ENCODE results near the gene NAA16.

DNA sequence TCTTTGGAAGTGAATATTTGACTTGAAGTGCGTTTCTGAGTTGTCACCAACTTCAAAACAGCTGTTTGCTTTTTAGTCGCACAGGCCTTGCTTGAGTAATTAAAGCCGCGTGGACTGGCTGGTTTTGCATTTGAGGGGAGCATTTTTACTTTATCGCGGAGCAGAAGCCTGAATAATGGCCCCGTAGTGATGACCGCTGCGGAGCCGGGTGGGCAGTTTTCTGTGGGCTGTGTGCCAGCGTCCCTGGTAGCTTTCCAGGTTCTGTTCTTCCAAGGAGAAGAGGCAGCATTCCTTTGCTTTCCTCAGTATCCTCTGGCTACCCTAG lies 1.1 kb downstream of the NAA16 start:
- TF ChIP-seq, protein P1, sequence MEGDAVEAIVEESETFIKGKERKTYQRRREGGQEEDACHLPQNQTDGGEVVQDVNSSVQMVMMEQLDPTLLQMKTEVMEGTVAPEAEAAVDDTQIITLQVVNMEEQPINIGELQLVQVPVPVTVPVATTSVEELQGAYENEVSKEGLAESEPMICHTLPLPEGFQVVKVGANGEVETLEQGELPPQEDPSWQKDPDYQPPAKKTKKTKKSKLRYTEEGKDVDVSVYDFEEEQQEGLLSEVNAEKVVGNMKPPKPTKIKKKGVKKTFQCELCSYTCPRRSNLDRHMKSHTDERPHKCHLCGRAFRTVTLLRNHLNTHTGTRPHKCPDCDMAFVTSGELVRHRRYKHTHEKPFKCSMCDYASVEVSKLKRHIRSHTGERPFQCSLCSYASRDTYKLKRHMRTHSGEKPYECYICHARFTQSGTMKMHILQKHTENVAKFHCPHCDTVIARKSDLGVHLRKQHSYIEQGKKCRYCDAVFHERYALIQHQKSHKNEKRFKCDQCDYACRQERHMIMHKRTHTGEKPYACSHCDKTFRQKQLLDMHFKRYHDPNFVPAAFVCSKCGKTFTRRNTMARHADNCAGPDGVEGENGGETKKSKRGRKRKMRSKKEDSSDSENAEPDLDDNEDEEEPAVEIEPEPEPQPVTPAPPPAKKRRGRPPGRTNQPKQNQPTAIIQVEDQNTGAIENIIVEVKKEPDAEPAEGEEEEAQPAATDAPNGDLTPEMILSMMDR (conservative IDR thresholded peaks at IDR 0.05; ENCODE audit: low read depth, low read length): no peak
- TF ChIP-seq EZH2phosphoT487 (IDR thresholded peaks at IDR 0.05; ENCODE audit: borderline replicate concordance, low read length) (no peak), EZH2 (IDR thresholded peaks at IDR 0.05; ENCODE audit: low read length, unreplicated experiment) (no peak)
